K562 (cell line): ENCODE results near the gene SLC25A28. TPM values are rescaled to one million over a fixed set of nuclear protein-coding genes. Genes with fewer than 3 reads are reported as not detected.

Source experiments
- CBFA2T3 ChIP-seq: fragments of 450-650 bp; IDR thresholded peaks from 2 replicates; pipeline ENCODE4 v1.6.1; 2017
- CBX8 ChIP-seq: fragments of 200-600 bp; sonication (generic); IDR thresholded peaks from 2 replicates; pipeline ENCODE4 v1.6.1; 2012; ENCODE audit warnings: borderline replicate concordance, mixed run types, low read depth, mild to moderate bottlenecking, moderate library complexity, mixed read lengths, low read length, control low read depth, inconsistent platforms; ENCODE audit not compliant: poor library complexity, severe bottlenecking; ENCODE audit errors: extremely low read depth
- DMBX1 ChIP-seq: fragments of 250-450 bp; sonication (Bioruptor Pico); IDR thresholded peaks from 2 replicates; pipeline ENCODE4 v1.8.0; 2022; ENCODE audit warnings: inconsistent platforms, mild to moderate bottlenecking, moderate library complexity, borderline replicate concordance
- E2F6 ChIP-seq, 2 experiments: IDR thresholded peaks; 2 replicates each; pipeline ENCODE4 v1.6.1; 2011; ENCODE audit warnings: borderline replicate concordance in 1 of 2, control low read depth in 1 of 2, low read depth in 1 of 2, low read length in 1 of 2, mild to moderate bottlenecking in 1 of 2, mixed read lengths in 1 of 2, moderate library complexity in 1 of 2; ENCODE audit not compliant: insufficient read depth in 1 of 2, insufficient read length in 1 of 2, poor library complexity in 1 of 2, severe bottlenecking in 1 of 2; ENCODE audit errors: extremely low read depth in 1 of 2
- EHMT2 ChIP-seq: fragments of 450-650 bp; IDR thresholded peaks from 2 replicates; pipeline ENCODE4 v1.6.1; 2018; ENCODE audit warnings: antibody characterized with exemption
- EP400 ChIP-seq: fragments of 450-650 bp; IDR thresholded peaks from 2 replicates; pipeline ENCODE4 v1.6.1; 2017; ENCODE audit warnings: antibody characterized with exemption, mild to moderate bottlenecking, moderate library complexity
- EWSR1 ChIP-seq: fragments of 450-650 bp; IDR thresholded peaks from 2 replicates; pipeline ENCODE4 v1.6.1; 2018; ENCODE audit warnings: borderline replicate concordance, mild to moderate bottlenecking, low read depth, moderate library complexity; ENCODE audit not compliant: partially characterized antibody
- FOSL1 ChIP-seq: fragments of 200-800 bp; sonication (Bioruptor generic); conservative IDR thresholded peaks from 2 replicates; pipeline ENCODE4 v1.6.1; 2016; ENCODE audit warnings: missing genetic modification characterization, missing compliant biosample characterization
- FOXK1 ChIP-seq: sonication (generic); formaldehyde crosslinking; IDR thresholded peaks from 2 replicates; pipeline ENCODE4 v1.8.0; 2022; ENCODE audit warnings: missing genetic modification reagents, mild to moderate bottlenecking, borderline replicate concordance
- HIVEP1 ChIP-seq: fragments of 250-450 bp; sonication (Bioruptor Pico); IDR thresholded peaks from 2 replicates; pipeline ENCODE4 v1.4.0; 2020; ENCODE audit warnings: mild to moderate bottlenecking
- KLF10 ChIP-seq: fragments of 250-450 bp; sonication (Bioruptor Pico); IDR thresholded peaks from 2 replicates; pipeline ENCODE4 v1.6.1; 2021; ENCODE audit warnings: matching md5 sums
- MNT ChIP-seq, 2 experiments: fragments of 450-650 bp; conservative IDR thresholded peaks; 2 replicates each; pipeline ENCODE4 v1.6.1; 2017; ENCODE audit warnings: mild to moderate bottlenecking in 2 of 2, moderate library complexity in 2 of 2
- NFE2 ChIP-seq: IDR thresholded peaks from 2 replicates; pipeline ENCODE4 v1.6.1; 2014; ENCODE audit warnings: antibody characterized with exemption, low read depth
- SETDB1 ChIP-seq: IDR thresholded peaks from one replicate; pipeline ENCODE4 v1.6.1; 2012; ENCODE audit warnings: low read length, control low read depth, inconsistent platforms
- SIX5 ChIP-seq, 2 experiments: IDR thresholded peaks; 2 replicates each; pipeline ENCODE4 v1.6.1; 2011; ENCODE audit warnings: low read length in 2 of 2, borderline replicate concordance in 1 of 2, low read depth in 1 of 2, mild to moderate bottlenecking in 1 of 2, moderate library complexity in 1 of 2; ENCODE audit not compliant: insufficient read depth in 1 of 2
- YY1 ChIP-seq, 3 experiments: IDR thresholded peaks; 2 replicates each; pipeline ENCODE4 v1.6.1; 2011; ENCODE audit warnings: low read length in 2 of 3, mild to moderate bottlenecking in 2 of 3, moderate library complexity in 2 of 3, borderline replicate concordance in 1 of 3, control low read depth in 1 of 3, low read depth in 1 of 3; ENCODE audit not compliant: insufficient read depth in 3 of 3, insufficient replicate concordance in 2 of 3, control insufficient read depth in 1 of 3, insufficient read length in 1 of 3; ENCODE audit errors: extremely low read depth in 1 of 3
- ZNF3 ChIP-seq: fragments of 250-450 bp; sonication (Bioruptor Pico); IDR thresholded peaks from 2 replicates; pipeline ENCODE4 v1.5.0; 2021; ENCODE audit warnings: mild to moderate bottlenecking, moderate library complexity
- ZNF354B ChIP-seq: fragments of 250-450 bp; sonication (Bioruptor Pico); IDR thresholded peaks from 2 replicates; pipeline ENCODE4 v1.4.0; 2020
- ZNF707 ChIP-seq: fragments of 250-450 bp; sonication (Bioruptor Pico); conservative IDR thresholded peaks from 2 replicates; pipeline ENCODE4 v1.8.0; 2022; ENCODE audit warnings: inconsistent platforms, mild to moderate bottlenecking, moderate library complexity
- ZNF778 ChIP-seq: fragments of 450-650 bp; formaldehyde crosslinking; IDR thresholded peaks from 2 replicates; pipeline ENCODE4 v1.4.0; 2020; ENCODE audit warnings: mild to moderate bottlenecking, moderate library complexity
- polyA plus RNA-seq, 8 experiments: library from polyadenylated mRNA; depleted of rRNA in 4 of 8; stranded (reverse) in 5 of 8; unstranded in 3 of 8; fragments of >200 nt; fragmentation: Nextera tagmentation in 2 of 8; fragmentation: Illumina TruSeq in 1 of 8; extraction: Ambion mirVana in 2 of 8; extraction: Trizol in 1 of 8; gene quantifications; 2 replicates each; pipeline versions ENCODE4 v1.2.1 to v1.2.3, GENCODE V29; 2011 to 2014; ENCODE audit warnings: inconsistent platforms in 1 of 8, missing spikeins in 1 of 8
- total RNA-seq, 7 experiments: library from RNA; depleted of rRNA in 6 of 7; stranded (reverse); fragments of >200 nt in 6 of 7; fragmentation: Illumina TruSeq in 2 of 7; extraction: Trizol in 2 of 7; gene quantifications; 2 replicates each; pipeline versions ENCODE4 v1.2.1 to v1.2.3, GENCODE V29; 2011 to 2021; ENCODE audit warnings: low replicate concordance in 1 of 7
- TF ChIP-seq, protein P1 (sequence below): sonication (generic); formaldehyde crosslinking; IDR thresholded peaks from 2 replicates; pipeline ENCODE4 v1.5.0; 2020; ENCODE audit warnings: missing genetic modification reagents
- TF ChIP-seq, protein P2 (sequence below): sonication (generic); formaldehyde crosslinking; IDR thresholded peaks from 2 replicates; pipeline ENCODE4 v1.8.1; 2023; ENCODE audit warnings: mild to moderate bottlenecking, missing genetic modification reagents, moderate library complexity

Gene SLC25A28
- total and polyA plus RNA-seq, 9 of the 15 experiments (the other 6 are each of a cell fraction or from before 2014, with no cell fraction given), result 6.2 to 32.3 (median 18.8) TPM

GRCh38 chr10:99658622-99659030 lies 38.4 kb upstream of the SLC25A28 start (continued):
- no peak for TF ChIP-seq FOSL1 (tag)
- TF ChIP-seq ZNF778 (CRISPR knock-in tag), result no peak
- TF ChIP-seq ZNF354B (CRISPR knock-in tag), result no peak
- no peak for TF ChIP-seq HIVEP1 (CRISPR knock-in tag)
- peak in 1 of 3 experiments; percentile 28 for TF ChIP-seq YY1 (IDR thresholded peaks at IDR 0.05; ENCODE audit: borderline replicate concordance in 1 of 3, control insufficient read depth in 1 of 3, extremely low read depth in 1 of 3, insufficient read depth in 3 of 3, insufficient read length in 1 of 3, insufficient replicate concordance in 2 of 3, low read depth in 1 of 3, low read length in 2 of 3)
- TF ChIP-seq EWSR1, result no peak
- TF ChIP-seq ZNF3 (CRISPR knock-in tag), result no peak
- TF ChIP-seq FOXK1 (CRISPR knock-in tag), result no peak
- peak in 1 of 2 experiments; percentile 45; a peak in 1 of 4 replicates for TF ChIP-seq MNT (conservative IDR thresholded peaks at IDR 0.05)
- TF ChIP-seq NFE2, result peak; percentile 60
- TF ChIP-seq EHMT2, result 0 out of 2 replicates have a peak, but pooled peaks have one; percentile 10
- no peak for TF ChIP-seq E2F6 (IDR thresholded peaks at IDR 0.05; ENCODE audit: borderline replicate concordance in 1 of 2, extremely low read depth in 1 of 2, insufficient read depth in 1 of 2, insufficient read length in 1 of 2, low read depth in 1 of 2, low read length in 1 of 2, poor library complexity in 1 of 2, severe bottlenecking in 1 of 2)
- TF ChIP-seq CBX8, result no peak
- no peak for TF ChIP-seq DMBX1 (CRISPR knock-in tag)
- no peak for TF ChIP-seq ZNF707
- TF ChIP-seq CBFA2T3, result no peak
- TF ChIP-seq SETDB1, result no peak
- TF ChIP-seq KLF10, result no peak
- TF ChIP-seq, protein P1, sequence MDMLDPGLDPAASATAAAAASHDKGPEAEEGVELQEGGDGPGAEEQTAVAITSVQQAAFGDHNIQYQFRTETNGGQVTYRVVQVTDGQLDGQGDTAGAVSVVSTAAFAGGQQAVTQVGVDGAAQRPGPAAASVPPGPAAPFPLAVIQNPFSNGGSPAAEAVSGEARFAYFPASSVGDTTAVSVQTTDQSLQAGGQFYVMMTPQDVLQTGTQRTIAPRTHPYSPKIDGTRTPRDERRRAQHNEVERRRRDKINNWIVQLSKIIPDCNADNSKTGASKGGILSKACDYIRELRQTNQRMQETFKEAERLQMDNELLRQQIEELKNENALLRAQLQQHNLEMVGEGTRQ (CRISPR knock-in tag), result no peak
- no peak for TF ChIP-seq SIX5 (IDR thresholded peaks at IDR 0.05; ENCODE audit: borderline replicate concordance in 1 of 2, insufficient read depth in 1 of 2, low read depth in 1 of 2, low read length in 2 of 2)
- TF ChIP-seq EP400, result peak; percentile 75
- TF ChIP-seq, protein P2, sequence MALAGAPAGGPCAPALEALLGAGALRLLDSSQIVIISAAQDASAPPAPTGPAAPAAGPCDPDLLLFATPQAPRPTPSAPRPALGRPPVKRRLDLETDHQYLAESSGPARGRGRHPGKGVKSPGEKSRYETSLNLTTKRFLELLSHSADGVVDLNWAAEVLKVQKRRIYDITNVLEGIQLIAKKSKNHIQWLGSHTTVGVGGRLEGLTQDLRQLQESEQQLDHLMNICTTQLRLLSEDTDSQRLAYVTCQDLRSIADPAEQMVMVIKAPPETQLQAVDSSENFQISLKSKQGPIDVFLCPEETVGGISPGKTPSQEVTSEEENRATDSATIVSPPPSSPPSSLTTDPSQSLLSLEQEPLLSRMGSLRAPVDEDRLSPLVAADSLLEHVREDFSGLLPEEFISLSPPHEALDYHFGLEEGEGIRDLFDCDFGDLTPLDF (CRISPR knock-in tag), result no peak
